WTC11 (cell line): Measurements from ENCODE around the gene PLEKHS1. TPM values are rescaled to one million over a fixed set of nuclear protein-coding genes. Genes with fewer than 3 reads are reported as not detected.

ENCODE experiments used
- ATAC-seq: fragments of 200-7000 bp; cut with Tn5 transposase; 2 replicates; pipeline ENCODE4 v1.10.0; 2021; ENCODE audit warnings: mild to moderate bottlenecking, moderate library complexity
- CTCF ChIA-PET: fragments of 300-600 bp; sonication (Branson Sonifier 250); formaldehyde crosslinking; loops from one replicate; lab custom pipeline; 2021; ENCODE audit warnings: antibody characterized with exemption; lab: Charles Lee
- POLR2A ChIA-PET: fragments of 350-600 bp; sonication (Branson Sonifier 250); formaldehyde crosslinking; loops from one replicate; lab custom pipeline; 2021; ENCODE audit warnings: antibody characterized with exemption; lab: Charles Lee
- DNase-seq: peaks from one replicate; pipeline ENCODE4 v3.0.0; 2021; ENCODE audit warnings: low spot score
- H3K27ac Mint-ChIP-seq: 2 replicates; pipeline ENCODE4 v1.8.0; 2021; ENCODE audit warnings: mixed read lengths
- H3K27me3 Mint-ChIP-seq: 2 replicates; pipeline ENCODE4 v1.8.0; 2021; ENCODE audit warnings: low read depth, mild to moderate bottlenecking, moderate library complexity, mixed read lengths
- H3K36me3 Mint-ChIP-seq: 2 replicates; pipeline ENCODE4 v1.8.0; 2021; ENCODE audit warnings: mixed read lengths
- H3K4me1 Mint-ChIP-seq: 2 replicates; pipeline ENCODE4 v1.8.0; 2022; ENCODE audit warnings: mixed read lengths
- H3K4me3 Mint-ChIP-seq: 2 replicates; pipeline ENCODE4 v1.8.0; 2021; ENCODE audit warnings: mild to moderate bottlenecking, moderate library complexity, mixed read lengths
- H3K9me3 Mint-ChIP-seq: 2 replicates; pipeline ENCODE4 v1.8.0; 2021; ENCODE audit warnings: mixed read lengths
- ARID4B ChIP-seq: sonication (generic); formaldehyde crosslinking; IDR thresholded peaks from 2 replicates; pipeline ENCODE4 v1.8.0; 2023; ENCODE audit warnings: missing genetic modification reagents, mild to moderate bottlenecking, borderline replicate concordance
- E2F1 ChIP-seq: sonication (generic); formaldehyde crosslinking; IDR thresholded peaks from 2 replicates; pipeline ENCODE4 v1.8.0; 2022; ENCODE audit warnings: mild to moderate bottlenecking, missing genetic modification reagents
- ERG ChIP-seq: fragments of 250-450 bp; sonication (Bioruptor Pico); IDR thresholded peaks from 2 replicates; pipeline ENCODE4 v1.8.0; 2021; ENCODE audit warnings: mild to moderate bottlenecking
- ESRRA ChIP-seq: sonication (generic); formaldehyde crosslinking; IDR thresholded peaks from 2 replicates; pipeline ENCODE4 v1.8.1; 2022; ENCODE audit warnings: mild to moderate bottlenecking, missing genetic modification reagents, borderline replicate concordance
- FOXJ3 ChIP-seq: sonication (generic); formaldehyde crosslinking; IDR thresholded peaks from 2 replicates; pipeline ENCODE4 v1.9.0; 2021; ENCODE audit warnings: missing genetic modification reagents, mild to moderate bottlenecking, borderline replicate concordance
- HMGXB4 ChIP-seq: sonication (generic); formaldehyde crosslinking; IDR thresholded peaks from 2 replicates; pipeline ENCODE4 v1.8.1; 2023; ENCODE audit warnings: mild to moderate bottlenecking, moderate library complexity, missing genetic modification reagents
- NFYB ChIP-seq: sonication (generic); formaldehyde crosslinking; conservative IDR thresholded peaks from 2 replicates; pipeline ENCODE4 v1.8.0; 2022; ENCODE audit warnings: low read depth, missing genetic modification reagents
- NR1H2 ChIP-seq: sonication (generic); formaldehyde crosslinking; IDR thresholded peaks from 2 replicates; pipeline ENCODE4 v1.9.0; 2021; ENCODE audit warnings: mild to moderate bottlenecking, moderate library complexity, missing genetic modification reagents
- PRRX2 ChIP-seq: fragments of 250-450 bp; sonication (Bioruptor Pico); IDR thresholded peaks from 2 replicates; pipeline ENCODE4 v1.8.0; 2021; ENCODE audit warnings: mild to moderate bottlenecking
- TEAD1 ChIP-seq: sonication (generic); formaldehyde crosslinking; IDR thresholded peaks from 2 replicates; pipeline ENCODE4 v1.8.0; 2022; ENCODE audit warnings: mild to moderate bottlenecking, missing genetic modification reagents
- TEAD4 ChIP-seq: sonication (generic); formaldehyde crosslinking; IDR thresholded peaks from 2 replicates; pipeline ENCODE4 v1.8.0; 2022; ENCODE audit warnings: mild to moderate bottlenecking, missing genetic modification reagents
- ZNF423 ChIP-seq: fragments of 250-450 bp; sonication (Bioruptor Pico); IDR thresholded peaks from 2 replicates; pipeline ENCODE4 v2.1.2; 2022; ENCODE audit warnings: mild to moderate bottlenecking, moderate library complexity
- total RNA-seq: library from RNA; stranded (reverse); gene quantifications from 3 replicates; pipeline ENCODE4 v1.2.3, GENCODE V29; 2021
- TF ChIP-seq, protein P1 (sequence below): fragments of 250-450 bp; sonication (Bioruptor Pico); IDR thresholded peaks from 2 replicates; pipeline ENCODE4 v1.9.0; 2021; ENCODE audit warnings: mild to moderate bottlenecking, borderline replicate concordance
- TF ChIP-seq, protein P2 (sequence below): sonication (generic); formaldehyde crosslinking; IDR thresholded peaks from 2 replicates; pipeline ENCODE4 v1.8.1; 2023; ENCODE audit warnings: mild to moderate bottlenecking, missing genetic modification reagents, borderline replicate concordance

PLEKHS1 gene
- total RNA-seq, 1 experiment from 2014 or later = not detected

DNA sequence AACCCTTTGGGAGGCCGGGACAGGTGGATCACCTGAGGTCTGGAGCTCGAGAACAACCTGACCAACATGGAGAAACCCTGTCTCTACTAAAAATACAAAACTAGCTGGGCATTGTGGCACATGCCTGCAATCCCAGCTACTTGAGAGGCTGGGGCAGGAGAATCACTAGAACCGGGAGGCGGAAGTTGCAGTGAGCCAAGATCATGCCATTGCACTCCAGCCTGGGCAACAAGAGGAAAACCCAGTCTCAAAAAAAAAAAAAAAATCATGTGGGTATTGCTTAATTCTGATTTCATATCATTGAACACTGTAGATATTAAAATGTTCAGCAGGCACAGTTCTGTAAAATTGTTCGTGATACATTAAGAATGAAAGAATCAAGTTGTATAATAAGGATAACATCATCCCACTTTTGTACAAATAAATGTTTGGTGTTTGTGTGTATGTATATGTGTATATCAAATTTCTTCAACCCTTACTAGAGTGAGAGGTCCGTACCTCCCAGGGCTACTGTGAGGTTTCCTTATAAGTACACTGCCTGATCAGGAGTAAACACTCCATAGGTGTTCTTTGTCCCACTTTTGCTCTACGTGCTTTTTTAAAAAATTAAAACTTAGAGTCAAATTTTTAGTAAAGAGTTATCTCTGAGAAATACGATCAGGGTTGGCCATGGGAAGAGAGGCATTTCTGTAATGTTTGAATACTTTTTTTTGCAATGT lies 31.7 kb downstream of the PLEKHS1 start:
- DNase-seq = no peak
- TF ChIP-seq ZNF423 (CRISPR knock-in tag) = no peak
- TF ChIP-seq, all 79 proteins: peak for 0
- Mint-ChIP-seq H3K27ac (no peak overlapping the region), H3K4me1 (0 out of 2 replicates have a peak, but pooled peaks cover 2% of the 10 kb centered on the region), H3K4me3 (no peak overlapping the region), H3K36me3 (no peaks in the 10 kb centered on the region), H3K27me3 (no peaks in the 10 kb centered on the region; the same call in 1 of the 2 replicates), H3K9me3 (no peaks in the 10 kb centered on the region)
- ChIA-PET POLR2A (no interaction called here), CTCF (no interaction called here)
- no peak for ATAC-seq

DNA sequence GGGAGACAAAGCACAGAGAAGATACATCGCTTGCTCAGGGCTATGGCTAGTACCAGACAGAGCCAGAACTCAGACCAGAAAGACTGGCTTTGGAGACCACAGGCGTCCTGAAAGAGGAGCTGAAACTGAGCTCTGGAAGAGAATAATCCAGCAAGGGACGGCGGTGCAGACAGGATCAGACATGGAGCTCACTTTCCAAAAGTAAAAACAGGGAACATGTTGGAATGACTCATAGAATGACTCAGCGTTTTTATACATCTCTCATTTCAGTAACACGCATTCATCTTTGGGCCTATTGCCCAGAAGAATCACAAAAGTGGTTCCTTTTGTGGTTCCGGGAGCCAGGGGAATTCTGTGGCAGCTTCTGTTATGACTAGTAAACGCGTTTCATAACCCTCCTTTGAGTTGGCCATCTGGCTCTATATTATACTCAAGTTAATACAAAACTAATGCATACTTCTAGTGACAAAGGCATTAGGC lies 37.2 kb downstream of the PLEKHS1 start:
- no peaks in the 10 kb centered on the region for H3K4me1 Mint-ChIP-seq
- no peak overlapping the region for H3K27ac Mint-ChIP-seq
- ChIA-PET POLR2A (no interaction called here), CTCF (interaction anchor here (2.4 kb wide), 1 partner anchor 11 kb away, joined by 10 read pairs; no protein-coding TSS in a partner anchor)
- H3K27me3 Mint-ChIP-seq = no peaks in the 10 kb centered on the region
- no peaks in the 10 kb centered on the region for H3K36me3 Mint-ChIP-seq
- DNase-seq (no peak), ATAC-seq (no peak)
- peaks cover 4% of the 10 kb centered on the region for H3K9me3 Mint-ChIP-seq
- no peak overlapping the region for H3K4me3 Mint-ChIP-seq
- TF ChIP-seq, protein P1, sequence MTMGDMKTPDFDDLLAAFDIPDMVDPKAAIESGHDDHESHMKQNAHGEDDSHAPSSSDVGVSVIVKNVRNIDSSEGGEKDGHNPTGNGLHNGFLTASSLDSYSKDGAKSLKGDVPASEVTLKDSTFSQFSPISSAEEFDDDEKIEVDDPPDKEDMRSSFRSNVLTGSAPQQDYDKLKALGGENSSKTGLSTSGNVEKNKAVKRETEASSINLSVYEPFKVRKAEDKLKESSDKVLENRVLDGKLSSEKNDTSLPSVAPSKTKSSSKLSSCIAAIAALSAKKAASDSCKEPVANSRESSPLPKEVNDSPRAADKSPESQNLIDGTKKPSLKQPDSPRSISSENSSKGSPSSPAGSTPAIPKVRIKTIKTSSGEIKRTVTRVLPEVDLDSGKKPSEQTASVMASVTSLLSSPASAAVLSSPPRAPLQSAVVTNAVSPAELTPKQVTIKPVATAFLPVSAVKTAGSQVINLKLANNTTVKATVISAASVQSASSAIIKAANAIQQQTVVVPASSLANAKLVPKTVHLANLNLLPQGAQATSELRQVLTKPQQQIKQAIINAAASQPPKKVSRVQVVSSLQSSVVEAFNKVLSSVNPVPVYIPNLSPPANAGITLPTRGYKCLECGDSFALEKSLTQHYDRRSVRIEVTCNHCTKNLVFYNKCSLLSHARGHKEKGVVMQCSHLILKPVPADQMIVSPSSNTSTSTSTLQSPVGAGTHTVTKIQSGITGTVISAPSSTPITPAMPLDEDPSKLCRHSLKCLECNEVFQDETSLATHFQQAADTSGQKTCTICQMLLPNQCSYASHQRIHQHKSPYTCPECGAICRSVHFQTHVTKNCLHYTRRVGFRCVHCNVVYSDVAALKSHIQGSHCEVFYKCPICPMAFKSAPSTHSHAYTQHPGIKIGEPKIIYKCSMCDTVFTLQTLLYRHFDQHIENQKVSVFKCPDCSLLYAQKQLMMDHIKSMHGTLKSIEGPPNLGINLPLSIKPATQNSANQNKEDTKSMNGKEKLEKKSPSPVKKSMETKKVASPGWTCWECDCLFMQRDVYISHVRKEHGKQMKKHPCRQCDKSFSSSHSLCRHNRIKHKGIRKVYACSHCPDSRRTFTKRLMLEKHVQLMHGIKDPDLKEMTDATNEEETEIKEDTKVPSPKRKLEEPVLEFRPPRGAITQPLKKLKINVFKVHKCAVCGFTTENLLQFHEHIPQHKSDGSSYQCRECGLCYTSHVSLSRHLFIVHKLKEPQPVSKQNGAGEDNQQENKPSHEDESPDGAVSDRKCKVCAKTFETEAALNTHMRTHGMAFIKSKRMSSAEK (CRISPR knock-in tag) = no peak
- no peak for TF ChIP-seq TEAD1
- TF ChIP-seq, protein P2, sequence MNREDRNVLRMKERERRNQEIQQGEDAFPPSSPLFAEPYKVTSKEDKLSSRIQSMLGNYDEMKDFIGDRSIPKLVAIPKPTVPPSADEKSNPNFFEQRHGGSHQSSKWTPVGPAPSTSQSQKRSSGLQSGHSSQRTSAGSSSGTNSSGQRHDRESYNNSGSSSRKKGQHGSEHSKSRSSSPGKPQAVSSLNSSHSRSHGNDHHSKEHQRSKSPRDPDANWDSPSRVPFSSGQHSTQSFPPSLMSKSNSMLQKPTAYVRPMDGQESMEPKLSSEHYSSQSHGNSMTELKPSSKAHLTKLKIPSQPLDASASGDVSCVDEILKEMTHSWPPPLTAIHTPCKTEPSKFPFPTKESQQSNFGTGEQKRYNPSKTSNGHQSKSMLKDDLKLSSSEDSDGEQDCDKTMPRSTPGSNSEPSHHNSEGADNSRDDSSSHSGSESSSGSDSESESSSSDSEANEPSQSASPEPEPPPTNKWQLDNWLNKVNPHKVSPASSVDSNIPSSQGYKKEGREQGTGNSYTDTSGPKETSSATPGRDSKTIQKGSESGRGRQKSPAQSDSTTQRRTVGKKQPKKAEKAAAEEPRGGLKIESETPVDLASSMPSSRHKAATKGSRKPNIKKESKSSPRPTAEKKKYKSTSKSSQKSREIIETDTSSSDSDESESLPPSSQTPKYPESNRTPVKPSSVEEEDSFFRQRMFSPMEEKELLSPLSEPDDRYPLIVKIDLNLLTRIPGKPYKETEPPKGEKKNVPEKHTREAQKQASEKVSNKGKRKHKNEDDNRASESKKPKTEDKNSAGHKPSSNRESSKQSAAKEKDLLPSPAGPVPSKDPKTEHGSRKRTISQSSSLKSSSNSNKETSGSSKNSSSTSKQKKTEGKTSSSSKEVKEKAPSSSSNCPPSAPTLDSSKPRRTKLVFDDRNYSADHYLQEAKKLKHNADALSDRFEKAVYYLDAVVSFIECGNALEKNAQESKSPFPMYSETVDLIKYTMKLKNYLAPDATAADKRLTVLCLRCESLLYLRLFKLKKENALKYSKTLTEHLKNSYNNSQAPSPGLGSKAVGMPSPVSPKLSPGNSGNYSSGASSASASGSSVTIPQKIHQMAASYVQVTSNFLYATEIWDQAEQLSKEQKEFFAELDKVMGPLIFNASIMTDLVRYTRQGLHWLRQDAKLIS (CRISPR knock-in tag) = no peak
- no peak for TF ChIP-seq ESRRA
- no peak for TF ChIP-seq E2F1 (CRISPR knock-in tag)
- no peak for TF ChIP-seq PRRX2 (CRISPR knock-in tag)
- no peak for TF ChIP-seq NR1H2 (CRISPR knock-in tag)
- TF ChIP-seq NFYB (CRISPR knock-in tag) = no peak
- TF ChIP-seq HMGXB4 = no peak
- no peak for TF ChIP-seq ZNF423 (CRISPR knock-in tag)
- no peak for TF ChIP-seq TEAD4 (CRISPR knock-in tag)
- TF ChIP-seq ERG (CRISPR knock-in tag) = no peak
- TF ChIP-seq ARID4B = no peak
- TF ChIP-seq FOXJ3 (CRISPR knock-in tag) = no peak
